GM12878 (cell line): ENCODE data around the gene P3H3. TPM values are rescaled to one million over a fixed set of nuclear protein-coding genes. Genes with fewer than 3 reads are reported as not detected.
A peak's percentile ranks its signal among the peaks of the same experiment; 100 is the strongest.

Experiments used
- ATAC-seq: fragments of 200-7000 bp; cut with Tn5 transposase; 3 replicates; pipeline ENCODE4 v1.9.1; 2020; ENCODE audit warnings: mild to moderate bottlenecking, moderate library complexity
- BruUV-seq: library from RNA; stranded (reverse); fragments of 400-500 nt; replicated peaks from 2 replicates; lab custom pipeline; 2021; lab: Mats Ljungman, UMichigan
- CTCF ChIA-PET: fragments of 300-600 bp; sonication (Branson Sonifier 250); formaldehyde crosslinking; extraction: SDS; loops from one replicate; lab custom pipeline; 2021; ENCODE audit warnings: inconsistent platforms; lab: Yijun Ruan, JAX
- POLR2A ChIA-PET: fragments of 350-600 bp; formaldehyde crosslinking; extraction: SDS; loops from one replicate; lab custom pipeline; 2021; ENCODE audit warnings: inconsistent platforms; lab: Charles Lee
- RAD21 ChIA-PET: fragments of 300-600 bp; sonication (Branson Sonifier 250); formaldehyde crosslinking; loops from one replicate; lab custom pipeline; 2023; ENCODE audit warnings: antibody characterized with exemption; ENCODE audit not compliant: unreplicated experiment; lab: Charles Lee
- SMC1A ChIA-PET: fragments of 300-600 bp; sonication (Branson Sonifier 250); formaldehyde crosslinking; loops from one replicate; lab custom pipeline; 2023; ENCODE audit not compliant: unreplicated experiment, uncharacterized antibody; lab: Charles Lee
- DNase-seq: peaks from one replicate; pipeline ENCODE4 v3.0.0-alpha.2; 2011; ENCODE audit warnings: low read depth, low spot score
- FAIRE-seq: peaks from 3 replicates; lab custom pipeline; 2011; peaks lifted over from hg19 to GRCh38; lab: Jason Lieb, UNC
- H2AFZ ChIP-seq: 2 replicates; pipeline ENCODE4 v1.6.0; 2011; ENCODE audit warnings: low read depth, low read length, control low read depth; ENCODE audit not compliant: control insufficient read depth
- H3K27ac ChIP-seq: 2 replicates; pipeline ENCODE4 v1.5.1; 2011; ENCODE audit warnings: control low read depth; ENCODE audit not compliant: control insufficient read depth, insufficient read depth
- H3K27me3 ChIP-seq, 2 experiments: replicated peaks in 1 of 2; 2 replicates each; pipeline versions ENCODE4 v1.6.0 to v1.6.1; 2011; ENCODE audit warnings: low read length in 1 of 2; ENCODE audit not compliant: control insufficient read depth in 2 of 2, insufficient read depth in 2 of 2
- H3K36me3 ChIP-seq, 2 experiments: 2 replicates each; pipeline ENCODE4 v1.5.1; 2011; ENCODE audit warnings: low read length in 1 of 2; ENCODE audit not compliant: control insufficient read depth in 2 of 2, insufficient read depth in 2 of 2
- H3K4me1 ChIP-seq: 2 replicates; pipeline ENCODE4 v1.6.1; 2011; ENCODE audit warnings: mild to moderate bottlenecking, low read length, moderate library complexity, mixed read lengths; ENCODE audit not compliant: control insufficient read depth, insufficient read depth
- H3K4me2 ChIP-seq: 2 replicates; pipeline ENCODE4 v1.6.0; 2011; ENCODE audit warnings: control low read depth; ENCODE audit not compliant: control insufficient read depth, insufficient read depth
- H3K4me3 ChIP-seq: fragments of 200-600 bp; sonication (generic); 2 replicates; pipeline ENCODE4 v1.5.1; 2016
- H3K79me2 ChIP-seq: 2 replicates; pipeline ENCODE4 v1.6.0; 2011; ENCODE audit warnings: low read length; ENCODE audit not compliant: control insufficient read depth, insufficient read depth
- H3K9ac ChIP-seq: 2 replicates; pipeline ENCODE4 v1.8.0; 2011; ENCODE audit warnings: low read length, control low read depth, mixed read lengths; ENCODE audit not compliant: control insufficient read depth, insufficient read depth
- H3K9me3 ChIP-seq: replicated peaks from 3 replicates; pipeline ENCODE4 v1.5.1; 2011; ENCODE audit warnings: mild to moderate bottlenecking, low read length; ENCODE audit not compliant: control insufficient read depth, insufficient read depth
- H4K20me1 ChIP-seq: 2 replicates; pipeline ENCODE4 v1.6.0; 2011; ENCODE audit not compliant: control insufficient read depth, insufficient read depth
- ASH2L ChIP-seq: fragments of 300-600, 200-600 bp; sonication (generic); IDR thresholded peaks from 2 replicates; pipeline ENCODE4 v1.6.1; 2017; ENCODE audit warnings: low read depth, mild to moderate bottlenecking, borderline replicate concordance
- CREB1 ChIP-seq: IDR thresholded peaks from 2 replicates; pipeline ENCODE4 v1.6.1; 2012; ENCODE audit warnings: low read depth, mild to moderate bottlenecking, inconsistent platforms
- ELK1 ChIP-seq: IDR thresholded peaks from 2 replicates; pipeline ENCODE4 v1.6.1; 2012; ENCODE audit warnings: low read depth, low read length, improper control_type of control experiment
- IKZF1 ChIP-seq: fragments of 450-650 bp; conservative IDR thresholded peaks from 2 replicates; pipeline ENCODE4 v1.6.1; 2017; ENCODE audit warnings: antibody characterized with exemption, mild to moderate bottlenecking
- SUZ12 ChIP-seq: fragments of 200-600 bp; sonication (generic); IDR thresholded peaks from one replicate; pipeline ENCODE4 v1.6.1; 2018; ENCODE audit warnings: antibody characterized with exemption, mild to moderate bottlenecking; ENCODE audit not compliant: unreplicated experiment
- TCF7 ChIP-seq: IDR thresholded peaks from 2 replicates; pipeline ENCODE4 v1.6.1; 2014; ENCODE audit warnings: antibody characterized with exemption, borderline replicate concordance
- ZBTB33 ChIP-seq: fragments of 450-650 bp; IDR thresholded peaks from 2 replicates; pipeline ENCODE4 v1.6.1; 2017; ENCODE audit warnings: mild to moderate bottlenecking
- ZBTB40 ChIP-seq: fragments of 450-650 bp; IDR thresholded peaks from 2 replicates; pipeline ENCODE4 v1.6.1; 2016; ENCODE audit warnings: mild to moderate bottlenecking, moderate library complexity, borderline replicate concordance
- ZNF207 ChIP-seq: fragments of 450-650 bp; IDR thresholded peaks from 2 replicates; pipeline ENCODE4 v1.6.1; 2014; ENCODE audit warnings: antibody characterized with exemption, mild to moderate bottlenecking, borderline replicate concordance
- WGBS: methylation state at CpG from one replicate; pipeline ENCODE4 v1.1.6; 2016; ENCODE audit warnings: low lambda C conversion rate; ENCODE audit not compliant: insufficient replicate concordance, insufficient coverage; ENCODE audit errors: missing lambda C conversion rate; 5-methylcytosine and 5-hydroxymethylcytosine counted together
- in situ Hi-C: fragments of 300-500 bp; cut with MboI; formaldehyde crosslinking; loops from 9 replicates; pipeline ENCODE4 v1.14.3; 2018; ENCODE audit warnings: mixed read lengths
- intact Hi-C: fragments of 100-400 bp; cut with micrococcal nuclease; formaldehyde crosslinking; loops from one replicate; pipeline ENCODE4 v1.14.2; 2022; ENCODE audit not compliant: unreplicated experiment
- polyA plus RNA-seq, 11 experiments: library from polyadenylated mRNA; depleted of rRNA in 4 of 11; unstranded in 6 of 11; stranded (reverse) in 5 of 11; fragments of >200 nt; fragmentation: Nextera tagmentation in 4 of 11; fragmentation: Illumina TruSeq in 1 of 11; extraction: Ambion mirVana in 4 of 11; extraction: Trizol in 1 of 11; gene quantifications; 1 replicate in 1 of 11; 2 replicates in 10 of 11; pipeline versions ENCODE4 v1.2.1 to v1.2.3, GENCODE V29; 2011 to 2016; ENCODE audit warnings: inconsistent platforms in 2 of 11, missing spikeins in 2 of 11, low read depth in 1 of 11
- total RNA-seq, 4 experiments: library from RNA; depleted of rRNA in 3 of 4; stranded (reverse); fragments of >200 nt in 3 of 4; fragmentation: Illumina TruSeq in 1 of 4; extraction: Trizol in 1 of 4; gene quantifications; 2 replicates each; pipeline versions ENCODE4 v1.2.1 to v1.2.3, GENCODE V29; 2013 to 2021

Gene P3H3
- total and polyA plus RNA-seq, 10 of the 15 experiments (the other 5 are each of a cell fraction or from before 2014, with no cell fraction given): 0.03 to 0.21 (median 0.05) TPM; not detected in 7

- no peak for TF ChIP-seq SUZ12
- no peak for TF ChIP-seq CREB1
- TF ChIP-seq ZBTB33: no peak
- TF ChIP-seq TCF7: no peak
- no peak for TF ChIP-seq IKZF1
- no peak for TF ChIP-seq ELK1
- TF ChIP-seq, all 136 proteins: peak for 0
Observed at GRCh38 chr12:6809056-6809455, 19.2 kb upstream of the P3H3 start (continued).

- in situ Hi-C loops: no loop called here
- no peaks in the 10 kb centered on the region for H3K79me2 ChIP-seq
- no TSS peak for BruUV-seq
- TF ChIP-seq ZBTB40 (no peak), ASH2L (no peak), ZNF207 (no peak)
- no peak overlapping the region for H3K27ac ChIP-seq
- no peaks in the 10 kb centered on the region for H3K9me3 ChIP-seq
- H3K4me1 ChIP-seq: 0 out of 2 replicates have a peak, but pooled peaks cover 4% of the 10 kb centered on the region
- CTCF ChIA-PET: interaction anchor here (0.6 to 1.5 kb wide), 7 partner anchors 14 to 110 kb away, joined by 3 to 5 read pairs (median 3); partner anchors contain the start of gene MLF2
- no peak for FAIRE-seq
- no peak for DNase-seq
- H3K4me2 ChIP-seq: no peak overlapping the region
- POLR2A ChIA-PET: interaction anchor here (0.8 to 1.0 kb wide), 3 partner anchors 19 to 121 kb away, joined by 3 to 6 read pairs (median 3); partner anchors contain the start of genes MLF2 and ZNF384
- peak overlapping the region; percentile 25 for H2AFZ ChIP-seq
- 41% methylated on average over 1 of the region's 1 CpG for WGBS
- SMC1A ChIA-PET: interaction anchor here (0.6 to 2.1 kb wide), 8 partner anchors 10 to 87 kb away, joined by 3 to 12 read pairs (median 4); partner anchors contain the start of genes CD4 and MLF2
- H3K36me3 ChIP-seq: no peaks in the 10 kb centered on the region
- no peak for ATAC-seq
- H3K4me3 ChIP-seq: no peak overlapping the region
- no peak overlapping the region for H3K9ac ChIP-seq
- RAD21 ChIA-PET: interaction anchor here (1.7 kb wide), 1 partner anchor 44 kb away, joined by 4 read pairs; the partner anchor contains the start of gene PTMS
- no peaks in the 10 kb centered on the region for H4K20me1 ChIP-seq
- intact Hi-C loops: no loop called here
- H3K27me3 ChIP-seq: peaks cover 0 to 2% of the 10 kb centered on the region in 2 experiments; a peak in 3 of 4 replicates
Observed at GRCh38 chr12:6810758-6811157, 17.4 kb upstream of the P3H3 start.
